CD4-positive, alpha-beta T cell treated with Interleukin-1 beta for 1 hour (primary cell): ENCODE measurements around the gene SLC6A3.
A peak's percentile ranks its signal among the peaks of the same experiment; 100 is the strongest.
"Not testable (repeated sequence)": the region's sequence is repeated elsewhere in the genome, so short reads cannot be mapped to it uniquely, and the experiment has no call there.

Experiments used
- DNase-seq, 2 donors: peaks; one replicate each; pipeline ENCODE4 v3.0.0-alpha.2; 2020 to 2022

SLC6A3 gene

DNA sequence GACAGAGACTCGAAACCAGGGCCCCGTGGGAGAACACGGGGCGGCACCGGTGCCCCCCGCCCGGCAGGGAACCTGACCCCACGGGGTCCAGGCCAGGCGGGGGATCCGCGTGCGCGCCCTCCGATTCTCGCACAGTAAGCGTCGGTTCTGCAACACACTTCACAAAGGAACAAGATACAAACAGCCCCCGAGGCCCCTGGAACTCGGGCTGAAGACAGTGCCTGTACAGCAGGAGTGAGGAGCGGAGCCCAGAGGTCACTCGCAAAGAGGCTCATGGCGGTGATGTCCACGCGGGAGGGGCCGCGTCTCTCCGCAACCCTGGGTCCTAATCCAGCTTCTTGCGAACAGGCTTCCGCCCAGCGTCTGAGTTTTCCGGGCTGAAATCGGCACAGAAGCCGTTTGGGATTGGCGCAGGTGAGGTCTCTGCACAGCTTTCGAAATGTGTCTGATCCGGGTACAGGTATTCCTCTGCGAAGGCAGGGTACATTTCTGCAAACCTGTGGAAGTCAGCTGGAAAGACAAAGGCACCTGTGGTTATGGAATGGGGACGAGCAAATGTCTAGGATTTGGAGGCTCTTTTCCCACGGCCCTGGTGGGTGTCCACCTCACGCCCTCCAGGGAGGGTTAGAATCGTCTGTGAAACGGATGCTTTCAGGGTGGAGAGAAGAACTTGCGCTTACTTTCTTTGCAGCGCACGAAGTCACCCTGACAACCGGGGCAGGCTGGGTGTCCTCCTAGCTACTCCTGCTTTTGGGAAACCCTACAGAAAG is 18.3 kb upstream of the SLC6A3 start:
- no peak for DNase-seq

DNA sequence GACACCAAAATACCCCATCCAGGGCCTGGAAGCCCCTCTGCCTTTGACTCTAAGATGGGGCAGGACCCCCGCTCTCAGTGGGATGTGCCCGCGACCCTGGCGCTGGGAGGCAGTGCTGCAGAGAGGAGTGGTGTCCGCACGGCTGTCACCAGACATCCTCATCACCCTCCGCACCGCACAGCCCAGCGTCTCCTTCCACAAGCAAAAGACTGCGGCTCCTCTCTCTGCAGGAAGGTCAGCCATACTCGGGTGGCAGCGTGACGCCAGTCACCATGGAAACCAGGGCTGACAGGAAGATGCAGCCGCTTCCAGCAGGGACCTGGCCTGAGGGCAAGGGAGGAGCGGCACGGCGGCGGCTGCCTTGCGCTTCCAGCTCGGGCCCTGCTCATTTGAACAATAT is 17.1 kb upstream of the SLC6A3 start:
- no peak for DNase-seq

DNA sequence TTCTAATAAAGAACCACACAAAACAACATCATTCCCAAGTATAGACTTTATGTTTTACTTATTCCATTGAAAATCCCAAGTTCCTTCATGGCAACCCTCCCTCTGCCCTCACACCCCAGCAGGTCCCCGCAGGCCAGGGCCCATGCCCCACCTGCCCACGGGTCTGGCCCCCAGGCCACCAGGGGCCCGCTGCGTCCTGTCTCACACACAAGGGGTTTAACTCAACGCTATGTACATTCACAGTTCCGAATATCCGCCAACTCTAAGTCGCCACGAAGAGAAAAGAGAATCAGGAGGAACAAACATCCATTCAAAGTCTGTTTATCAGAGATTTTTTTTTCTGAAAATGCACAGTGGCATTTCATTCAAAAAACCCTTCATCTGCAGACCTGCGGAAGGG is 16.2 kb upstream of the SLC6A3 start:
- DNase-seq = no peak

DNA sequence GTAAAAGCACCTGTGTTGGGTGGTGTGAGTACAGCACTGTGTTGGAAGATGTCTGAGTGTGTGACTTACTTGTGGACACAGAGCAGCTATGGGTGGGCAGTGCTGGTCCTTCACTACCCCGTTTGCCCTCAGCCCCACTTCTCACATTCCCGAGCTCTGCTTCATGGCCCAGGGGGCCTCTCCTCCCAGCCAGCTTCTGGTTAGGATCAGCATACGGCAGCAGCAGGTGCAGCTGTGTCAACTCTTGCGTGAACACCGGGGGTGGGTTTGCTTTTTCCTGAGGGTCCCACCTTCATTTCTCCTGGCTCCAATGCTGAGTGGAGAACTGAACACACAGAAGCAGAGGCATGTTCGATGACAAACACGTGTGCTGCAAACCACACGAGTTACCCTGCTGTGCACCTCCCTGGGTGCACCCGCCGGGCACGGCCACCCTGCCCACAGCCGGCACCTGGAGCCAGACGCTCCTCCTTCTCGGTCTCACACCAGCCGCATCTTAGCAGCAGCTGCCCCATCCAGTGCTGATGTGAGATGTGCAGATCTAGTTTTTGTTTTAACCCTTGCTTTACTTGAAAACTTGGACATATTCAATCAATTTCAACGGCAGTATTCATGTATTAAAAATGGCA is 14.9 kb upstream of the SLC6A3 start:
- DNase-seq = no peak

DNA sequence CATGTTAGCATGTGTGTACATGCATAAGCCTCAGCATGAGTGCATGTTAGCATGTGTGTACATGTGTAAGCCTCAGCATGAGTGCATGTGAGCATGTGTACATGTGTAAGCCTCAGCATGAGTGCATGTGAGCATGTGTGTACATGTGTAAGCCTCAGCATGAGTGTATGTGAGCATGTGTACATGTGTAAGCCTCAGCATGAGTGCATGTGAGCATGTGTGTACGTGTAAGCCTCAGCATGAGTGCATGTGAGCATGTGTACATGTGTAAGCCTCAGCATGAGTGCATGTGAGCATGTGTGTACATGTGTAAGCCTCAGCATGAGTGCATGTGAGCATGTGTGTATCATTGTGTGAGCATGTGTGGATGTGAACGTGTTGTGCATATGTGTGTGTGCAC is 14.2 kb upstream of the SLC6A3 start:
- DNase-seq = not testable (repeated sequence)

DNA sequence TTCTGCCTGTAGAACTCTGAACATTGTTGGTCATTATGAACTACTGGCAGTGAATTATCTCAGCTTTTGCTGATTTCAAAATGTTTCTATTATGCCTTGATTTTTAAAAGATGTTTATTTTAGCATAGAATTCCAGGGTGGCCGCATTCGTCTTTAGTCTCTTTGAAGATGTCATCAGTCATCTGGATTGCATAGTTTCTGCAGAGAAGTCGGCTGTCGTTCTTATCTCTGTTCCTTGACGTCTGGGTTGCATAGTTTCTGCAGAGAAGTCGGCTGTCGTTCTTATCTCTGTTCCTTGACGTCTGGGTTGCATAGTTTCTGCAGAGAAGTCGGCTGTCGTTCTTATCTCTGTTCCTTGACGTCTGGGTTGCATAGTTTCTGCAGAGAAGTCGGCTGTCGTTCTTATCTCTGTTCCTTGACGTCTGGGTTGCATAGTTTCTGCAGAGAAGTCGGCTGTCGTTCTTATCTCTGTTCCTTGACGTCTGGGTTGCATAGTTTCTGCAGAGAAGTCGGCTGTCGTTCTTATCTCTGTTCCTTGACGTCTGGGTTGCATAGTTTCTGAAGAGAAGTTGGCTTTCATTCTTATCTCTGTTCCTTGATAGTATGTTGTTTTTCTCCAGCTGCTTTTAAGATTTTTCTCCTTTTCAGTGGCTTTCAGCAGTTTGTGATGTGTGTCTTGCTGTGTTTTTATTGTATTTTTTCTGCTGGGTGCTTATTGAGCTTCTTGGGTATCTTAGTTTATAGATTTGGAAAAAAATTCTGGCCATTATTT is 11.1 kb upstream of the SLC6A3 start:
- not testable (repeated sequence) for DNase-seq

DNA sequence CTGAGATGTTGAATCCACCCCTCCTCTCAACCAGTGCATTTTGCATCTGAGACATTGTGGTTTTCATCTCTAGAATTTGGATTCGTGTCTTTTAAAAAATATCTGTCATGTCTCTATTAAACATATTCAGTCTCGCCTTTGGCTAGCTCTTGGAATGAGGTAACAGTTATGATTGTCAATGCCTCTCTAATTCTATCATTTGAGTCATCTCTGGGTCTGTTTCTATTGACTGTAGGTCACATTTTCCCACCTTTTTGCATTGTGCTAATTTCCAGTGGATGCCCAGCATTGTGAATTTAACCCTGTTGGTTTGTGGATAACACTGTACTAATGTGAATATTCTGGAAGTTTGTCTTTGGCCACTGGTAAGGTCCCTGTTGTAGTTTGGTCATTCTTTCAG is 8.4 kb upstream of the SLC6A3 start:
- no peak for DNase-seq

DNA sequence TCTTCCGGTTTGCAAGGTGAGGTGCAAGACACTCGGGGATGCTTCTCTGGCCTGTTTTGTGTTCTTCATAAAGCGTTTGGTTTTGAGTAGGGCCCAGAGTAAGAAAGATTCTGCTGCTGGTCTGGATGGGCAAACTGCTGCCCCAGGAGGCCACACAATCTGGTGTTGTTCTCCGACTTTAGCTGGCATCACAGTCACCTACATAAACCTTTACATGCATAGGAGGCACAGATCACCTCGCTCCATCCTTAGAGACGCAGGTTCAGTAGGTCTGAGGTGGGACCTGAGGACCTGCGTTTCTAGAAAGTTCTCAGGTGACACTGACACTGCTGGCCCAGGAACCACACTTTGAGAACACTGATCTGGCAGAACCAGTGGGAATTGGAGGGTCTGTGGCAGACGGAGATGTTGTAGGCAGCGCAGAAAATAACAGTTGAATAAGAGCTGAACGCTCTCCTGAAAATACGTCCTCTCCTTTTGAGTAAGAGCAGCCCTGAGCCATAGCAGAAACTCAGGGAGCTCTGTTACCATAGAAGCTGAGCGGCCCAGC is 3.9 kb upstream of the SLC6A3 start:
- DNase-seq = no peak

DNA sequence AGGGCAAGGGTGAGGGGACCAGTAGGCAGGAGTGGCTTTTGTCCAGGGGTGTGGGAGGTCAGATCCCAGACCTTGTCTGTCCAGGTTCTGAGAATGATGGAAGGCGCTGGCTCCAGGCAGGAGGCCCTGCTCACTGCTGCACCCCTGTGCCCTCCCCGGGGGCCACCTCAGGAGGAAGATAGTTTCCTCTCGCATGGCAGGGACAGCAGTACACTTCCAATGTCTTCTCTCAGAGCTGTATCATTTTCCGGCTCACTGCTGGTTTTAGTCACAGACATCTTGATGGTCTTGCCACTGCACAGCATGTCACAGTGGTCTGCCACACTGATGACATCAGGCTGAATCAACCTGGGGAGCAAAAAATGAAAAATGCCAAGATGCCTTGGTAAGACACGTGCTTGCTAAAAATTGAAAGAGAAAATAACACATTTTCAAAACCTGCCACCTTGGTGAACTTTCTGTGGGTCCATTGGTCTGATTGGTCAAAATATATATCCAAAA is 3.3 kb upstream of the SLC6A3 start:
- DNase-seq = peak in 1 of 2 donors; percentile 4

DNA sequence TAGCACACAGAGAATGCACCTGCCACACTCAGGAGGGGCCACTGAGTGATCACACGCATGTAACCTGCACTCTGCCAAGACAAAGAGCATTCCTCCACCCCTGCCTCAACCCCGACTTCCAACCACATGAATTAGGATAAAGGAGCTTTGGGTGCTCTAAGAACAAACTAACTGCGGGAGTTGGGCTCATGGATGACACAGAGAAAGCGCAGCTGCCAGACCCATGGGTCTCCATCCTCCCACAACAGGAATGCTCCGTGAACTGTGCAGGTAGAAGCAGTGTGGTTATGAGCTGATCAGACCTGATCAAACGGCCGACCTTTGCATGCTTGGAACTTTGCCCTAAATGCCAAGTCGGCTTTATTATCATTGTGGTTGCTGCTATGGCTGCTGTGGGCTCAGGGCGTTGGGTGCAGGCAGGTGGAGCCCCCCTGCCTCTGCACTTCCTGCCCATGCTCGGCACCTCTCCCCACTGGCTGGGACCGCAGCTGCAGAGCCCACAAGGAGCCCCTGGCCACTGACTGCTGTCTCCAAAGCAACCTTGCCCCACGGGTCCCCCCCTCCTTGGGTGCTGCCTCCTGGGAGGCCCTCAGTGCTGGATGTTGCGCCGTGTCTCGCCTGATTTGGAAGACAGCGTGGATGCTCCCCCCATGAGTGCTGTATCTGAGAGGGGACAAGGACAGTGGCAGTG is 2.6 kb upstream of the SLC6A3 start:
- peak in 1 of 2 donors; percentile 32 for DNase-seq

DNA sequence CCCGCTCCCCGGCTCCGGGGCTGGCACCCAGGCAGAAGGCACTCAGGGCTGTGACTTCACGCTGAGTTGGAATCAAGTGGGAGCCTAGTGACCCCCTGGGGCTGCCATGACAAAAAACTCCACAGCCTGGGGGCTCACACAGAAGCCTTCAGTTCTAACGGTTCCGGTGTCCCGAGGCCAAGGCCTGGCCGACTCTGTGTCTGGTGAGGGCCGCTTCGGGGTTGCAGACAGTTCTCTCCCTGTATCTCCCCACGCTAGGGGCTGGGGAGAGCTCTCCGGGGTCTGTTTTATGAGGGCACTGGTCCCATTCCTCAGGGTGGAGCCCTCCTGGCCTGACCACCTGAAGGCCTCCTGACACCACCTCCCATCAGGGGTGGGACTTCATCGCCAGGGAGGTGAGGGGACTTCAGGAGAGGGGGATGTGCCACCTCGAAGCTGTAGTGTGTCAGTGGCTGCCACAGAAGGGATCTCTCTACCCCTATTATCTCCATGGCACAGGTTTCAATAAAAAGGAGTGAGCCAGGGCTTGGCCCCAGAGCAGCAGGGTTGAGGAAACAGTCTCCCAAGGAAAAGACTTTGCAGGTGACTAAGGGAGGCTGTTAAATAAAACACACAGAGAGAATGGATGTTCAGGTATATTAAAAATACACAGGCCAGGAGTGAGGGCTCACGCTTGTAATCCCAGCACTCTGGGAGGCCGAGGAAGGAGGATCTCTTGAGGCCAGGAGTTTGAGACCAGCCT is 1.5 kb upstream of the SLC6A3 start:
- DNase-seq = no peak

DNA sequence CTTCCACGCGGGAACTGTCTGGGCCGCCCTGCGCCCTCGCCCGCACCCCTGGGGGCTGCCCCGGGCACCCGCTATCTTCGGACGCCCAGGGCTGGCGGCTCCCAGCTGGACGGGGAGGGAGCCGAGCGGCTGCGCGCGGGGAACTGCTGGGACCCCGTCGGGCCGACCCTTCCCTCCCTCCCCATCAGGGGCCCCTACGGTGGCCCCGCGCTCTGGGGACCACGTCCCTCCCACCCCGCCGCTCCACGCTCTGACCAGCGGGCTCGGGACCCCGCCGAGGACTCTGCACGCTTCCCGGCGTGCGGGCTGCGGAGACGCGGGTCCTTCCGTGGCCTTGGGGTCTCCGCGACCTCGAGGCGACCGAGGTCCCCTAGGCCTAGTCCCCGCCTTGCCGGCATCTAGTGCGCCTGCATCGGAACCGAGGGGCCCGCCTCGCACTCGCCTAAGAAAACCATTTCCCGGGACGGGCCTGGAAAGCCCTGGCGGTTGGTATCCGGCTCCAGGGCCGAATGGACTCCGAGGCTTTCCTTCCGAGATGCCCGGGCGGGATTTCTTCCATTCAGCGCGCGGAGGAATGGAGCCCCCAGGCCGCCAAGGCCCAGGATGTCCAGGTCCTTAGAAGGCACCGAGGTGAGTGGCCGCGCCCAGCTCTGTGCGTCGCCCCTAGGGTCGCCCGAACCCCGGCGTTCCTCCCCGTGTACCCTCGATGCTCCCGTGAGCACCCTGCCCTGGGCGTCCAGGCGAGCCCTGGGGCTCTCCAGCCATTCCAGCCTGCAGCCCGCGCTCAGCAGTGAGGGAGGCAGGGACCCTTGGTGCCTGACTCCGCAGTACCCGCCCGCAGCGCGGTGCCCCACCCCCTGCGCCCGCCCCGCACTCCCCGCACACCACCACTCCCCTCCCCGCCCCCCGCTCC is 705 bp upstream of the SLC6A3 start:
- DNase-seq = no peak

DNA sequence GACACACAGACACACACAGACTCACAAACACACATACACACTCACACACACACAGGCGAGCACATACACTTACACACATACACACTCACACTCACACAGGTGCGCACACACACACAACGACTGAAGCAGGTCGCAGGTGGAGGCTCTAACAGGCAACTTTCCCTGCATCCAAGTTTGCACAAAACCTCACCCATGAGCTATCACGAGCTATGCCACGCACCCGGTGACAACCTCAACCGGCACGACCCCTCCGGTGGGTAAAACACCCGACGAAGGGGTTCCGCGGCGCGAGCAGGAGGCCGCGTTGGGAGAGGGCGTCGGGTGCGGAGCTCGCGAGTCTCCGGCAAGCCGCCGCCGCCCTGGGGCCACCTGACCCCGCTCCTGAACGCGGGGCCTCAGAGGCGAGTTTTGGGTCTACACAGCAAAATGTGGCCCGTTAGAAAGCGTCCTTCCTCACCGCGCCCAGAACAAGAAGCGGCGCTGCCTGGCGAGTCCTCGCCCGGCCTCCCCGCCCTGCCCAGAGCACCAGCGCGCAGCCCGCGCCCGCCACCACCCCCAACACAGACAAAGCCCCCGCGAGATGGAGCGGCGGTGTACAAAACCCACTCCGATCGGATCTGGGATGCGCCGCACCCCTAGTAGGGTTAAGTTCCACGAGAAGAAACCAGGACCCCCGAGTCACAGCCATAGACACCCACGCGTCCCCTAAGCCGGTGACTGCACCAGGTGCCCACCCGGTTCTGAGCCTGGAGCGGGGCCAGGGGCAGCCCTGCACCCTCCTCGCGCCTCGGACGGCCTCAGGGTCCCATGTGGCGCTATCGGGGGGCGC is 665 bp downstream of the SLC6A3 start:
- DNase-seq = no peak

DNA sequence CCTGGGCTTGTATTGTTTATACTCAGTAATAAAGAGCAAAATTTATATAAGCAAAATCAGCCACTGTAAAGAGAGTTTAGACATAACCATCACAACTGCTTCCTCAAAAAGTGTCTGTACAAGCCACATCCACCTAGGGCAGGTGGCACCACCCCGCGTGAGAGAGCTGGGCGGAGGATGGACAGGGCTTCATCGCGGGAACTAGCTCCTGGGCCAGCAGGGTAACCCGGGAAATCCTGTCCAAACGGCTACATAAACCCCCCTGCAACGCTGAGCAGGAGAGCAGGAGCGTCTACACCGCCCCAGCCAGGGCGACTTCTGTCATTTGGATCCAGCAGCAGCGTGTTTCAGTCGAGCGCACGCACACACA is 1.3 kb downstream of the SLC6A3 start:
- DNase-seq = no peak

DNA sequence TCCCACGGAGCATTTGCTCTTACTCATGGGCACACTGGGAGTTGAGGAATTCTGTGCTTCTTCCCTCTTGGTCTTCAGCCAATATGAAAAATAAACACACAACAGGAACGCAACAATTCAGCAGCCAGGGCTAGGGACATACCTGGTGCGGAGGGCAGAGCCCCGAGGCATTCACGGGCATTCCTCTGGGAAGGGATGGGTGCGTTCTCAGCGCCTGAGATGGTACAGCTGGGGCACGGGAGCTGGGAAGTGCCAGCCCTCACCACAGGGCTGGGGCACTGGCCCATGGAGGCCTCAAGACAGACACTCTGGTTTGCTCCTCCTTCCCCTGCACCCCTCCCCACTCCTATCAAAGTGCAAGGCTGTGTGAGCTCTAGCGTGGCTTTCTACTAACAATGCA is 2.1 kb downstream of the SLC6A3 start:
- no peak for DNase-seq

DNA sequence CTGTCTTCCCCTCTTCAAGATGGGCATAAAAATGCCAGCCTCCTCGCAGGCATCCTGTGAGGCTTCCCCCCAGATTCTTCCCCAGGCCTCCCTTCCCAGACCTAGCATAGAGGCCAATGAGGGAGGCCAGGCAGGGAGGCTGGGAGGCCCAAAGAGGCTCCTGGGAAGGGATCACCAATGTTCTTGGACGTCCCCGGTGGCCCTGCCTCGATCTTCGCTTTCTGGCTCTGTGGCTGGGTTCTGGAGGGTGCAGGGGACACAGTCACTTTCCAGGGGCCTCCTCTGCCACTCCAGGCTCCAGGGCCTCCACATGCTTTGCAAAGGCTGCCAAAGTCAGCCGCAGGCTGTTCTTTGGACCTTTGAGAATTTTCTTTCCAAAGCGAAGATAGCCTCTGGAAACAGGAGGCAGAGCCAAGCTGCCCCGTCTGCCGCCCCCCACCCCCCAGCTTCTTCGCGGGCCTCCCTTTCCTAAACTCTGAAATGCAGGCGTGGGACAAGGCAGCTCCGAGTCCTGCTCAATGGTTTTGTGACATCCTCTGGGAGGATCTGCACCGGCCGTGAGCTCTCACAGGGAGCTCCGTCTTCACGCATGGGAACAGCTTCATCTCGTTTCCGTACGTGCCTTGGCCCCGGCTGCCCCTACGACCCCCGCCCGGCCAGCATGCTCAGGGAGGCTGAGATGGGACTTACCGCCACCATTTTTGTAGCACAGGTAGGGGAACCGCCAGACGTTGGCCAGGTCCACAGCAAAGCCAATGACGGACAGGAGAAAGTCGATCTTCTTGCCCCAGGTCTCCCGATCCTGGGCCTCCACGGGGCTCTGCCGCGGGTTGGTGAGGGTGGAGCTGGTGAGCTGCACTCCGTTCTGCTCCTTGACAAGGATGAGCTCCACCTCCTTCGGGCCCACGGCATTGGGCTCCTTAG is 2.8 kb downstream of the SLC6A3 start:
- DNase-seq = no peak

DNA sequence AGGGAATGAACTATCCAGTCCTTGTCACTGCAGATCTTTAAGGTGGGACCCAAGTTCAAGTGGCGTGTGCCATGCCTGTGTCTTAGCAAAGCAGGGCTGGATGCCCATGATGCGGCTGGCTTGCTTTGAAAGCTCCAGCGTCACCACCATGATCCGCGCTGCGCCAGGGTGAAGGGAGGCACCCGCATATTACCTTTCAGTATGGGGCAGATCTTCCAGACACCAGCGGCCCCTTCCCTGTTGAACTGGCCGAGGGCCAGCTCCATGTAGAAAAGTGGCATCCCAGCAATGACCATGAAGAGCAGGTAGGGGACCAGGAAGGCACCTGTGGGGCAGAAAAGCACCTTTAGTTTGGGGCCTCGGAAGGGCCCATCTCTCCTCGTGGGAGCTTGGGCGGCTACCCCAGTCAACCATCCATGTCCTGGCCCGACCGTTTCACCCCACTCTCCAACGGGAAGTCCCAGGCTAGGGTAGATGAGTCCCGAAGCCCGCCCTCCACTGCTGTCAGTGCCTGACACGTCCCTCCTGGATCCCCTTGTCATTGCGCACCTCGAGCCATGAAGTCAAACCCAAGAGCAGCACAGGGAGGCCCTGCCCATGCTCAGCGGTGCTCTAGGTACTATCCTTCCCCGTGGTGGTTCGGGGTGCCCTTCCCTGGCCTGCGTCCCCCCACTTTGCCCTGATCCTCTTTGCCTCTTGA is 3.9 kb downstream of the SLC6A3 start:
- DNase-seq = no peak

DNA sequence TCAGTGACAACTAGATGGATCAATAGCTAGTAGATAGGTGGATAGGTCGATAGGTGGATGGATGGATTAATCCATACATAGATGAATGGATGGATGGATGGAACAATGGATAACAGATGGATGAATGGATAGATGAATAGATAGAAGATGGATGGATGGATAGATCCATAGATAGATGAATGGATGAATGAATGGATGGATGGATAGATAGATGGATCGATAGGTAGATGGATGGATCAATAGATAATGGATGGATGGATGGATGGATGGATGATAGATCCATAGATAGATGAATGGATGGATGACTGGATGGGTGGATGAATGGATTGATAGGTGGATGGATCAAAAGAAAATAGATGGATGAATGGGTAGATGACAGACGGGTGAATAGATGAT is 5.1 kb downstream of the SLC6A3 start:
- no peak for DNase-seq
